Testis (tissue), 3 donors: Measurements from ENCODE around the gene NKD1. TPM values are rescaled to one million over a fixed set of nuclear protein-coding genes. Genes with fewer than 3 reads are reported as not detected.

Experiments
- DNase-seq: peaks from one replicate; pipeline ENCODE4 v3.0.0-alpha.2; 2019
- H3K27ac ChIP-seq, 2 donors: fragments of 200-600 bp; sonication (generic); one replicate each; pipeline ENCODE4 v1.5.1; 2019
- H3K27me3 ChIP-seq: fragments of 200-600 bp; sonication (generic); one replicate; pipeline ENCODE4 v1.5.1; 2019
- H3K36me3 ChIP-seq: fragments of 200-600 bp; sonication (generic); one replicate; pipeline ENCODE4 v1.5.1; 2017; ENCODE audit warnings: low read depth; ENCODE audit errors: missing control alignments
- H3K4me1 ChIP-seq: fragments of 200-600 bp; sonication (generic); one replicate; pipeline ENCODE4 v1.5.1; 2019
- H3K4me3 ChIP-seq, 2 donors: fragments of 200-600 bp; sonication (generic); one replicate each; pipeline ENCODE4 v1.5.1; 2017 to 2019
- H3K9me3 ChIP-seq: fragments of 200-600 bp; sonication (generic); one replicate; pipeline ENCODE4 v1.5.1; 2017
- POLR2A ChIP-seq: fragments of 450-650 bp; IDR thresholded peaks from one replicate; pipeline ENCODE4 v1.6.1; 2017; ENCODE audit warnings: antibody characterized with exemption, mild to moderate bottlenecking, moderate library complexity
- WGBS, 2 donors: methylation state at CpG; one replicate each; pipeline ENCODE4 v1.1.5; 2018; 5-methylcytosine and 5-hydroxymethylcytosine counted together
- intact Hi-C: fragments of 100-400 bp; cut with DNase I; formaldehyde crosslinking; loops from one replicate; pipeline ENCODE4 v1.15.1; 2023; ENCODE audit warnings: low total_unique reads
- polyA plus RNA-seq: library from polyadenylated mRNA; stranded (reverse); fragments of 350-450 nt; fragmentation: Illumina TruSeq; extraction: RNeasy Lipid Tissue Mini Kit (QIAGEN cat#74804); gene quantifications from one replicate; pipeline ENCODE4 v1.2.3, GENCODE V29; 2014; ENCODE audit warnings: low read depth, low replicate concordance; ENCODE audit not compliant: insufficient read depth
- total RNA-seq, 2 donors: library from RNA; depleted of rRNA; stranded (reverse); fragments of >200 nt; gene quantifications; one replicate each; pipeline ENCODE4 v1.2.3, GENCODE V29; 2016
- TF ChIP-seq, protein P1 (sequence below), 3 experiments: fragments of 450-650 bp in 2 of 3; fragments of 200-600 bp in 1 of 3; sonication (generic) in 1 of 3; IDR thresholded peaks; one replicate each; pipeline ENCODE4 v1.5.1; 2016 to 2019; ENCODE audit warnings: antibody characterized with exemption in 3 of 3, mild to moderate bottlenecking in 2 of 3, moderate library complexity in 1 of 3

Gene NKD1
- total and polyA plus RNA-seq, 3 donors from 2014 or later, result 5.9 to 14.4 (median 8.4) TPM

DNA sequence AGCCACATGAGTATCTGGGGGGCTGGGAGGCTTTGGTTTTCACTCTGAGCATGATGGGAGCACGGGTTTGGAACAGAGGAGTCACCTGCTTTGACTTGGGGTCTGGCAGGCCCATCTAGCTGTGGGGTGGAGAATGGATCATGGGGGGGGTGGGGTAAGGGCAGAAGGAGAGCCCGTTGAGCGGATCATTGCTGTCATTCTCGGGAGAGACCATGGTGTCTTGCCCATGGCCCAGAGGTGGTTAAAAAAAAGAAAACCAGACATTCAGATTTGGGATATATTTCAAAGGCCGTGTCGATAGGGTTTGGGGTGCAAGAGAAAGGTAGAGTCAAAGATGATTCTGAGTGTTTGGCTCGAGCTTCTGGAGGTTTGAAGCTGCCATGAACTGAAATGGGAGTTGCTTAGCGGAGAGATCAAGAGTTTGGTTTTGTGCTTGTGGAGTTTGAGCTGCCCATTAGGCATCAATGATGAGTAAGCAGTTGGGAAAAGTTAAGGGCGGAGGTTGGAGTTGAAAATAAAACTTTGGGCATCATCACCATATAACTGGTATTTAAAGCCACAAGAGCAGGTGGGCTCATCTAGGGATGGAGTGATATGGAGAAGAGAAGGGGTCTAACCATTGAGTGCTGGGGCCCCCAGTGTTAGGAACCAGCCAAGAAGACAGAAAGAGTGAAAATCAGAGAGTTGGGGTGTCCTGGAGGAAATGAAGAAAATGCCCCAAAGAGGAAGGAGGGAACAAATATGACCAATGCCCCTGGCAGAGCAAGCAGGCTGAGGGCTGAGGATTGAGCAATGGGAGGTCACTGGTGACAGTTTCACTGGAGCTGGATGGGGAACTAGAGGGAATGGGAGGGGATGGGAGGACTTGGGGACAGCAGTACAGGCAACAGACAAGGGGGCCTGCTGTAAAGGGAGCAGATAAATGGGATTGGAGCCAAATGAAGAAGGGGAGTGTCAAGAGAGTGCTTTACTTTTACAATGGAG is 147.1 kb downstream of the NKD1 start:
- TF ChIP-seq, protein P1, sequence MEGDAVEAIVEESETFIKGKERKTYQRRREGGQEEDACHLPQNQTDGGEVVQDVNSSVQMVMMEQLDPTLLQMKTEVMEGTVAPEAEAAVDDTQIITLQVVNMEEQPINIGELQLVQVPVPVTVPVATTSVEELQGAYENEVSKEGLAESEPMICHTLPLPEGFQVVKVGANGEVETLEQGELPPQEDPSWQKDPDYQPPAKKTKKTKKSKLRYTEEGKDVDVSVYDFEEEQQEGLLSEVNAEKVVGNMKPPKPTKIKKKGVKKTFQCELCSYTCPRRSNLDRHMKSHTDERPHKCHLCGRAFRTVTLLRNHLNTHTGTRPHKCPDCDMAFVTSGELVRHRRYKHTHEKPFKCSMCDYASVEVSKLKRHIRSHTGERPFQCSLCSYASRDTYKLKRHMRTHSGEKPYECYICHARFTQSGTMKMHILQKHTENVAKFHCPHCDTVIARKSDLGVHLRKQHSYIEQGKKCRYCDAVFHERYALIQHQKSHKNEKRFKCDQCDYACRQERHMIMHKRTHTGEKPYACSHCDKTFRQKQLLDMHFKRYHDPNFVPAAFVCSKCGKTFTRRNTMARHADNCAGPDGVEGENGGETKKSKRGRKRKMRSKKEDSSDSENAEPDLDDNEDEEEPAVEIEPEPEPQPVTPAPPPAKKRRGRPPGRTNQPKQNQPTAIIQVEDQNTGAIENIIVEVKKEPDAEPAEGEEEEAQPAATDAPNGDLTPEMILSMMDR (IDR thresholded peaks at IDR 0.05), result no peak
- TF ChIP-seq POLR2A, result no peak
- Histone ChIP-seq H3K27me3 (no peaks in the 10 kb centered on the region), H3K36me3 (no peaks in the 10 kb centered on the region), H3K9me3 (no peaks in the 10 kb centered on the region), H3K4me1 (peaks cover 13% of the 10 kb centered on the region), H3K27ac (no peak overlapping the region), H3K4me3 (no peak overlapping the region)
- intact Hi-C loops, result no loop called here
- DNase-seq, result peak; percentile 33
- 96% methylated on average over 9 of the region's 9 CpGs for WGBS, 2 donors

DNA sequence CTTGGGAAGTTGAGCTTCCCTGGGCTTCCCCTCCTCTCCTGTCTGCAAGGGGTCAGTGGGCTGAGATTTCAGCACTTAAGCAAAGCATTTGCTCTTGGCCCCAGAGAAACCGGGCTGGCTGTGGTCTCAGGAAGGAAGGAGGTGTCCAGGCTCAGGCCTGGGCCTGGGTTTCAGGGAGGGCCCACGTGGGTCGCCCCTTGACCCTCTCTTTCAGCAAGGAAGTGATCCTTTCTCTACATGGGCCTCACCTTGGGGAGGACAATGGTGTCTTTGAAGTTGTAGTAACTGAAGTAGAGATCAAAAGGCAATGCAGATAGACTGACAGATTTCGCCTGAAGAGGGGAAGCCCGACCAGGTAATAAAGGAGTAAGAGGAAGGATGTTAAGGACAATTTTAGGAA is 147.9 kb downstream of the NKD1 start:
- Histone ChIP-seq H3K27ac (no peak overlapping the region), H3K36me3 (no peaks in the 10 kb centered on the region), H3K27me3 (no peaks in the 10 kb centered on the region), H3K4me1 (peaks cover 13% of the 10 kb centered on the region), H3K4me3 (no peak overlapping the region), H3K9me3 (no peaks in the 10 kb centered on the region)
- WGBS, 2 donors, result 64 to 70% methylated on average over 4 to 5 of the region's 5 CpGs
- DNase-seq, result no peak
- intact Hi-C loops, result no loop called here
- TF ChIP-seq, protein P1 (IDR thresholded peaks at IDR 0.05), result no peak
- no peak for TF ChIP-seq POLR2A

DNA sequence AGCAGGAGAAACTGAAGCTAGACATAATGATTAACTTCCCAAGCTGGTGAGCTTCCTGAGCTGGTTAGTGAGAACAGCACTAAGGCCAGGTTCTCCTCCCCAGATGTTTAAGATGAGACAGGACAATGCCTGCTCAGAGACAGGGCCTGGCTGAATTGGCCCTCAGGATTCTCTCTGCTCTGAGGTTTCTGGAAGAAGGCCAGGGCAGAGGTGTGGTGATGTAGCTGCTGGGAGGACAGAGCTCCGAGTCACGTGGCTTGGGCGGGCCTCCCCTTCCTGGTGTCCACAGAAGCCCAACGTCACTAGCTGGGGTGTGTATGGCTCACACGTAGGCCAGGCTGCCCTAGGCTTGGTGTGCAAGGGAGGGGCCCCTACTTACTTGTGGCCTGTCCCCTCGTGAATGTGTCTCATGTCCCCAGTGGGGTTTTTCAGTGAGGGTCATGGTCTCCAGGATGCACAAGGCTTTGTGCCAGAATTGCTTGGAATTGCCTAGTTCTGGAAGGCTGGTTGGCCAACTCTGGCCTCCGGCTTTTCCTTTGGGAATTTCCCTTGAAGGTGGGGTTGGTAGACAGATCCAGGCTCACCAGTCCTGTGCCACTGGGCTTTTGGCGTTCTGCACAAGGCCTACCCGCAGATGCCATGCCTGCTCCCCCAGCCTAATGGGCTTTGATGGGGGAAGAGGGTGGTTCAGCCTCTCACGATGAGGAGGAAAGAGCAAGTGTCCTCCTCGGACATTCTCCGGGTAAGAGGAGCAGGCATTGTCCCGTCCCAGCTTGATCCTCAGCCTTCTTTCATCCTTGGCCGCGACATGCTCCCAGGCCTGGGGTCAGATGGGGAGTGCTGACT is 148.6 kb downstream of the NKD1 start:
- H3K27me3 ChIP-seq, result no peaks in the 10 kb centered on the region
- peak overlapping the region in 1 of 2 donors; percentile 0 for H3K27ac ChIP-seq
- DNase-seq, result peak; percentile 78
- H3K9me3 ChIP-seq, result no peaks in the 10 kb centered on the region
- H3K36me3 ChIP-seq, result no peaks in the 10 kb centered on the region
- 67 to 70% methylated on average over 8 to 15 of the region's 15 CpGs for WGBS, 2 donors
- intact Hi-C loops, result no loop called here
- H3K4me1 ChIP-seq, result peaks cover 13% of the 10 kb centered on the region
- no peak for TF ChIP-seq POLR2A
- TF ChIP-seq, protein P1 (IDR thresholded peaks at IDR 0.05), result no peak
- no peak overlapping the region for H3K4me3 ChIP-seq

DNA sequence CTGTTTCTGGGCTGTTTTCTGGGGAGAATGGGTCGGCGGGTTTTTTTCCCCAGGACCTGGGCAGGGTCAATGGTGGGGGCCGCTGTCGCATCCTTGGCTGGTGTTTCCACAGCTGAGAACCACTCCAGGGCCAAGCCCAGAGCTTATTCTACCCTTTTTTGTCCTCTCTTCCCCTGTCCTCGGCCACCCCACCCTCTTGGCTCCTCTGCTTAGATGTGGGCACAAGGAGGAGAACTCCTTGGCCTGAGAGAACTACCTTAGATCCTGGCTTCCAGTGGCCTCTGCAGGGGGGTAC is 149.2 kb downstream of the NKD1 start:
- Histone ChIP-seq H3K27ac (peak overlapping the region; percentile 0 to 34), H3K9me3 (no peaks in the 10 kb centered on the region), H3K27me3 (no peaks in the 10 kb centered on the region), H3K4me3 (no peak overlapping the region), H3K4me1 (peaks cover 13% of the 10 kb centered on the region), H3K36me3 (no peaks in the 10 kb centered on the region)
- DNase-seq, result no peak
- intact Hi-C loops, result no loop called here
- no peak for TF ChIP-seq POLR2A
- TF ChIP-seq, protein P1 (IDR thresholded peaks at IDR 0.05), result no peak
- WGBS, 2 donors, result 80 to 99% methylated on average over 2 to 5 of the region's 5 CpGs
